ENCODE measurements around the gene FN1. TPM values are rescaled to one million over a fixed set of nuclear protein-coding genes. Genes with fewer than 3 reads are reported as not detected.

Gene FN1
- total RNA-seq, 1 donor from 2014 or later = 52.0 TPM

DNA sequence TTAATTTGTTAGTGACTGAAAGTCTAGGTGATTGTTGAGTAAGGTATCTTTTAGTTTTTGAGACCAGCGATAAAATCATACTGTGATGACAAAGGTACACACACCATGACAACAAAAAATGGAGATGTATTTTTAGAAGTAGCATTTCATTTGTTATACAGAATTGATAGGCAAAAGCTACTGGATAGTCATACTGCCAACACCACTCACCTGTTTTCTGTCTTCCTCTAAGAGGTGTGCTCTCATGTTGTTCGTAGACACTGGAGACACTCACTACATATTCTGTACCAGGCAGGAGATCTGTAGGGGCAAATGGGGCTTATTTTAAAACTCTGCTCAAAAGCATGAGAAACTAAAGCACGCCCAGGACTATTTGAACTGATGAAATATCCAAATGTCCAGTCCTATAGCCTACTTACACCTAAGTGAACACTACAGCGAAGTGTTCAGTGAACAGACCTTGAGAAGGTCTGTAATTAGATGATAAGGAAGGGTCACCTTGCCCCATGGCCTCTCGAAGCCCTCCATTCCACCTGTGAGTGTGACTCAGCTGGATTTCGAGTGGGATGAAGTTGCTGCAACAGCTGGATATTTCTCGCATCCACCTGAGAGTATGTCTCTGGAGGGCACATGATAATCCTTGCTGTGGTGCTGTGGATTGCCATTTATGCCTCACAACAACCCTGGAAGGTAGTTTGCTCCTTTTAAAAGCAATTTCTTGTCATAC lies 47.7 kb downstream of the FN1 start:
- TF ChIP-seq EZH2 (IDR thresholded peaks at IDR 0.05) = no peak
- no peak for TF ChIP-seq EZH2phosphoT487 (IDR thresholded peaks at IDR 0.05)
- TF ChIP-seq, protein P1, sequence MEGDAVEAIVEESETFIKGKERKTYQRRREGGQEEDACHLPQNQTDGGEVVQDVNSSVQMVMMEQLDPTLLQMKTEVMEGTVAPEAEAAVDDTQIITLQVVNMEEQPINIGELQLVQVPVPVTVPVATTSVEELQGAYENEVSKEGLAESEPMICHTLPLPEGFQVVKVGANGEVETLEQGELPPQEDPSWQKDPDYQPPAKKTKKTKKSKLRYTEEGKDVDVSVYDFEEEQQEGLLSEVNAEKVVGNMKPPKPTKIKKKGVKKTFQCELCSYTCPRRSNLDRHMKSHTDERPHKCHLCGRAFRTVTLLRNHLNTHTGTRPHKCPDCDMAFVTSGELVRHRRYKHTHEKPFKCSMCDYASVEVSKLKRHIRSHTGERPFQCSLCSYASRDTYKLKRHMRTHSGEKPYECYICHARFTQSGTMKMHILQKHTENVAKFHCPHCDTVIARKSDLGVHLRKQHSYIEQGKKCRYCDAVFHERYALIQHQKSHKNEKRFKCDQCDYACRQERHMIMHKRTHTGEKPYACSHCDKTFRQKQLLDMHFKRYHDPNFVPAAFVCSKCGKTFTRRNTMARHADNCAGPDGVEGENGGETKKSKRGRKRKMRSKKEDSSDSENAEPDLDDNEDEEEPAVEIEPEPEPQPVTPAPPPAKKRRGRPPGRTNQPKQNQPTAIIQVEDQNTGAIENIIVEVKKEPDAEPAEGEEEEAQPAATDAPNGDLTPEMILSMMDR (IDR thresholded peaks at IDR 0.05) = no peak
- H3F3A ChIP-seq (ENCODE audit: low read depth) = no peaks in the 10 kb centered on the region
- no peaks in the 10 kb centered on the region for H3K79me2 ChIP-seq (ENCODE audit: low read depth)
- H3K27ac Mint-ChIP-seq = no peak overlapping the region
- no peaks in the 10 kb centered on the region for H4K20me1 ChIP-seq (ENCODE audit: low read depth)
- no peaks in the 10 kb centered on the region for H3K27me3 Mint-ChIP-seq (ENCODE audit: insufficient read depth, low read depth)
- no peak overlapping the region for H3K27ac ChIP-seq
- H3K4me2 ChIP-seq = no peak overlapping the region
- no peaks in the 10 kb centered on the region for H3K36me3 ChIP-seq
- no peaks in the 10 kb centered on the region for H3K9me3 ChIP-seq (ENCODE audit: low read depth)
- peaks cover 41% of the 10 kb centered on the region for H3K36me3 Mint-ChIP-seq
- H3K27me3 ChIP-seq = no peaks in the 10 kb centered on the region
- H3K4me1 Mint-ChIP-seq = no peaks in the 10 kb centered on the region
- DNase-seq (ENCODE audit: low spot score) = no peak
- no peak overlapping the region for H3K9ac ChIP-seq
- H3K9me3 Mint-ChIP-seq = no peaks in the 10 kb centered on the region
- no peak overlapping the region for H2AFZ ChIP-seq (replicated peaks)
- no peak overlapping the region for H3K4me3 ChIP-seq
- no peak overlapping the region for H3K4me3 Mint-ChIP-seq
- H3K4me1 ChIP-seq = no peaks in the 10 kb centered on the region

DNA sequence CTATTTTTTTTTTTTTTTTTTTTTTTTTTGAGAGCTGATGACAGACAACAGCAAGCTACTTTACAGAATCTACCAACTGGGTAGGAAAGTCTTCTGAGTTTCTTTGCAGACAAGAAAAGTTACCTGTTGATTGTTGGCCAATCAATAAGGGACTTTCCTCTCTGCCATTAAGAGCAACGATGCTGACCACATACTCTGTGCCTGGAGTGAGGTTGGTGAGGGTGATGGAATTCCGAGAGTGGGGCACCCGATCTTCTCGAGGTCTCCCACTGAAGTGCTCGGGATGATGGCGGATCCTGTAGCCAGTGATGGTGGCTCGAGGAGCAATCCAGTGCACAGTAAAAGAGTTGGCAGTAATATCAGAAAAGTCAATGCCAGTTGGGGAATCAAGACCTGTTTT lies 49.3 kb downstream of the FN1 start:
- H3K9me3 Mint-ChIP-seq = no peaks in the 10 kb centered on the region
- Histone ChIP-seq H3K27ac (no peak overlapping the region), H3K4me3 (no peak overlapping the region), H3K9me3 (ENCODE audit: low read depth) (no peaks in the 10 kb centered on the region), H3K79me2 (ENCODE audit: low read depth) (no peaks in the 10 kb centered on the region), H3K4me2 (no peak overlapping the region), H4K20me1 (ENCODE audit: low read depth) (no peaks in the 10 kb centered on the region), H2AFZ (replicated peaks) (no peak overlapping the region), H3K27me3 (no peaks in the 10 kb centered on the region), H3K36me3 (no peaks in the 10 kb centered on the region), H3K9ac (no peak overlapping the region), H3F3A (ENCODE audit: low read depth) (no peaks in the 10 kb centered on the region), H3K4me1 (no peaks in the 10 kb centered on the region)
- peaks cover 2% of the 10 kb centered on the region for H3K27me3 Mint-ChIP-seq (ENCODE audit: insufficient read depth, low read depth)
- no peak for TF ChIP-seq EZH2phosphoT487 (IDR thresholded peaks at IDR 0.05)
- no peak for TF ChIP-seq EZH2 (IDR thresholded peaks at IDR 0.05)
- TF ChIP-seq, protein P1 (IDR thresholded peaks at IDR 0.05) = no peak
- H3K27ac Mint-ChIP-seq = no peak overlapping the region
- DNase-seq (ENCODE audit: low spot score) = no peak
- no peaks in the 10 kb centered on the region for H3K4me1 Mint-ChIP-seq
- H3K4me3 Mint-ChIP-seq = no peak overlapping the region
- peaks cover 37% of the 10 kb centered on the region for H3K36me3 Mint-ChIP-seq

DNA sequence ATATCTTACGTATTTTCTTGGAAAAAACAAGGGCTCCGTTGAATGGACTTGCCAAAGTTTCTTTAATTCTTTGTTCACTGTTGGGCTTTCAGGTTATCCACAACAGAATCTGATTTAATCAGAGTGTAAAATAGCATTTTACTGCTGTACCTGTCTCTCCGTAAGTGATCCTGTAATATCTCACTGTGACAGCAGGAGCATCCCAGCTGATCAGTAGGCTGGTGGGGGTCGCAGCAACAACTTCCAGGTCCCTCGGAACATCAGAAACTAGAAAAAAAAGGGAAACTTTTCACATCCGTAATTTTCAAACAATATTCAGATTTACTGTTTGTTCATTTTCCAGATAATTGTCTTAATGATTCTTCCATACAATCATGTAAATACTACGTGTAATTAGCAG lies 51.2 kb downstream of the FN1 start:
- peaks cover 2% of the 10 kb centered on the region for H3K27me3 Mint-ChIP-seq (ENCODE audit: insufficient read depth, low read depth)
- Histone ChIP-seq H3K4me1 (no peaks in the 10 kb centered on the region), H3K27ac (no peak overlapping the region), H3K36me3 (no peaks in the 10 kb centered on the region), H3K4me2 (no peak overlapping the region), H3K27me3 (no peaks in the 10 kb centered on the region), H2AFZ (replicated peaks) (no peak overlapping the region), H3K9ac (no peak overlapping the region), H3K79me2 (ENCODE audit: low read depth) (no peaks in the 10 kb centered on the region), H3K9me3 (ENCODE audit: low read depth) (no peaks in the 10 kb centered on the region), H3F3A (ENCODE audit: low read depth) (no peaks in the 10 kb centered on the region), H3K4me3 (no peak overlapping the region), H4K20me1 (ENCODE audit: low read depth) (no peaks in the 10 kb centered on the region)
- H3K36me3 Mint-ChIP-seq = peaks cover 34% of the 10 kb centered on the region
- no peak overlapping the region for H3K27ac Mint-ChIP-seq
- H3K9me3 Mint-ChIP-seq = no peaks in the 10 kb centered on the region
- H3K4me1 Mint-ChIP-seq = no peaks in the 10 kb centered on the region
- no peak overlapping the region for H3K4me3 Mint-ChIP-seq
- DNase-seq (ENCODE audit: low spot score) = no peak
- no peak for TF ChIP-seq EZH2phosphoT487 (IDR thresholded peaks at IDR 0.05)
- TF ChIP-seq, protein P1 (IDR thresholded peaks at IDR 0.05) = no peak
- TF ChIP-seq EZH2 (IDR thresholded peaks at IDR 0.05) = no peak
